HepG2 (cell line): Measurements from ENCODE around the gene YWHAB. TPM values are rescaled to one million over a fixed set of nuclear protein-coding genes. Genes with fewer than 3 reads are reported as not detected.
A peak's percentile ranks its signal among the peaks of the same experiment; 100 is the strongest.

Experiments used
- ARID3A ChIP-seq: IDR thresholded peaks from 2 replicates; pipeline ENCODE4 v1.6.1; 2012; ENCODE audit warnings: low read depth, low read length, improper control_type of control experiment
- CBFB ChIP-seq: sonication (generic); formaldehyde crosslinking; IDR thresholded peaks from 2 replicates; pipeline ENCODE4 v1.4.0; 2020; ENCODE audit warnings: missing genetic modification reagents
- CREB3 ChIP-seq: sonication (generic); formaldehyde crosslinking; IDR thresholded peaks from 2 replicates; pipeline ENCODE4 v1.5.0; 2020; ENCODE audit warnings: missing genetic modification reagents
- DR1 ChIP-seq: sonication (generic); formaldehyde crosslinking; IDR thresholded peaks from 2 replicates; pipeline ENCODE4 v1.8.0; 2021; ENCODE audit warnings: mild to moderate bottlenecking, missing genetic modification reagents, inconsistent platforms
- EZH2 ChIP-seq: conservative IDR thresholded peaks from 2 replicates; pipeline ENCODE4 v1.6.1; 2012; ENCODE audit warnings: mild to moderate bottlenecking, low read depth, low read length, moderate library complexity
- KDM5A ChIP-seq: fragments of 200-600 bp; sonication (generic); IDR thresholded peaks from 2 replicates; pipeline ENCODE4 v1.7.0; 2018; ENCODE audit warnings: antibody characterized with exemption, mild to moderate bottlenecking, low read length, borderline replicate concordance
- MTERF4 ChIP-seq: sonication (generic); formaldehyde crosslinking; IDR thresholded peaks from 2 replicates; pipeline ENCODE4 v1.8.0; 2023; ENCODE audit warnings: mild to moderate bottlenecking, missing genetic modification reagents
- NFATC3 ChIP-seq: sonication (generic); formaldehyde crosslinking; IDR thresholded peaks from 2 replicates; pipeline ENCODE4 v1.5.1; 2020; ENCODE audit warnings: mild to moderate bottlenecking, missing genetic modification reagents
- SRSF1 ChIP-seq: fragments of 200-400 bp; formaldehyde crosslinking; optimal IDR thresholded peaks from 2 replicates; pipeline ENCODE3; 2017; ENCODE audit warnings: mild to moderate bottlenecking, low read depth, low read length, moderate library complexity
- TARDBP ChIP-seq: sonication (generic); formaldehyde crosslinking; IDR thresholded peaks from 2 replicates; pipeline ENCODE4 v1.8.0; 2022; ENCODE audit warnings: mild to moderate bottlenecking, missing genetic modification reagents
- TGIF2 ChIP-seq: IDR thresholded peaks from 2 replicates; pipeline ENCODE4 v1.6.1; 2016; ENCODE audit warnings: control low read depth, missing compliant biosample characterization
- THAP7 ChIP-seq: sonication (generic); formaldehyde crosslinking; IDR thresholded peaks from 2 replicates; pipeline ENCODE4 v1.8.1; 2023; ENCODE audit warnings: mild to moderate bottlenecking, missing genetic modification reagents
- TOE1 ChIP-seq: sonication (generic); formaldehyde crosslinking; IDR thresholded peaks from 2 replicates; pipeline ENCODE4 v1.4.0; 2020; ENCODE audit warnings: mild to moderate bottlenecking, missing genetic modification reagents
- ZBTB39 ChIP-seq: sonication (generic); formaldehyde crosslinking; IDR thresholded peaks from 2 replicates; pipeline ENCODE4 v1.5.0; 2020; ENCODE audit warnings: missing genetic modification reagents
- ZNF256 ChIP-seq: sonication (generic); formaldehyde crosslinking; conservative IDR thresholded peaks from 2 replicates; pipeline ENCODE4 v1.4.0; 2020; ENCODE audit warnings: missing genetic modification reagents
- ZNF264 ChIP-seq: sonication (generic); formaldehyde crosslinking; IDR thresholded peaks from 2 replicates; pipeline ENCODE4 v1.4.0; 2020; ENCODE audit warnings: missing genetic modification reagents
- ZNF512 ChIP-seq: sonication (generic); formaldehyde crosslinking; IDR thresholded peaks from 2 replicates; pipeline ENCODE4 v1.4.0; 2020; ENCODE audit warnings: mild to moderate bottlenecking, missing genetic modification reagents
- ZNF709 ChIP-seq: sonication (generic); formaldehyde crosslinking; IDR thresholded peaks from 2 replicates; pipeline ENCODE4 v1.5.0; 2020; ENCODE audit warnings: mild to moderate bottlenecking, missing genetic modification reagents
- ZNF749 ChIP-seq: sonication (generic); formaldehyde crosslinking; IDR thresholded peaks from 2 replicates; pipeline ENCODE4 v1.8.0; 2022; ENCODE audit warnings: mild to moderate bottlenecking, missing genetic modification reagents, moderate library complexity, borderline replicate concordance
- ZSCAN20 ChIP-seq: sonication (generic); formaldehyde crosslinking; IDR thresholded peaks from 2 replicates; pipeline ENCODE4 v1.4.0; 2020; ENCODE audit warnings: missing genetic modification reagents, mild to moderate bottlenecking, borderline replicate concordance
- ZZZ3 ChIP-seq: sonication (generic); formaldehyde crosslinking; IDR thresholded peaks from 2 replicates; pipeline ENCODE4 v1.4.0; 2020; ENCODE audit warnings: missing genetic modification reagents, mild to moderate bottlenecking, borderline replicate concordance
- polyA plus RNA-seq, 8 experiments: library from polyadenylated mRNA; depleted of rRNA in 3 of 8; stranded (reverse) in 7 of 8; unstranded in 1 of 8; fragments of >200 nt; fragmentation: Illumina TruSeq in 4 of 8; extraction: Trizol in 4 of 8; gene quantifications; 2 replicates each; pipeline versions ENCODE4 v1.2.1 to v1.2.3, GENCODE V29; 2011 to 2016; ENCODE audit warnings: low read depth in 4 of 8, missing spikeins in 1 of 8, mixed read lengths in 1 of 8; ENCODE audit not compliant: insufficient read depth in 1 of 8
- total RNA-seq, 5 experiments: library from RNA; depleted of rRNA; stranded (reverse); fragments of >200 nt; fragmentation: Illumina TruSeq; extraction: Trizol; gene quantifications; 2 replicates each; pipeline ENCODE4 v1.2.3, GENCODE V29; 2016; ENCODE audit warnings: low read depth in 1 of 5

Gene YWHAB
- total and polyA plus RNA-seq, 2 of the 13 experiments (the other 11 are each of a cell fraction or from before 2014, with no cell fraction given), result 77.2 to 121 TPM

GRCh38 chr20:44911264-44911921 lies 25.9 kb downstream of the YWHAB start (continued):
- TF ChIP-seq DR1 (CRISPR knock-in tag) (no peak), ZNF256 (CRISPR knock-in tag) (0 out of 2 replicates have a peak, but pooled peaks have one; percentile 28), EZH2 (no peak), ZBTB39 (no peak), TOE1 (no peak), ZNF749 (CRISPR knock-in tag) (no peak; the same call in 1 of the 2 replicates), KDM5A (0 out of 2 replicates have a peak, but pooled peaks have one; percentile 64), ZNF264 (peak; percentile 92), THAP7 (no peak), CBFB (no peak), ZNF709 (CRISPR knock-in tag) (0 out of 2 replicates have a peak, but pooled peaks have one; percentile 16), ZZZ3 (CRISPR knock-in tag) (0 out of 2 replicates have a peak, but pooled peaks have one; percentile 46), SRSF1 (peak; percentile 67), TARDBP (CRISPR knock-in tag) (peak; percentile 74), NFATC3 (CRISPR knock-in tag) (0 out of 2 replicates have a peak, but pooled peaks have one; percentile 68), ZNF512 (no peak), ZSCAN20 (0 out of 2 replicates have a peak, but pooled peaks have one; percentile 66), CREB3 (peak; percentile 42; the same call in 1 of the 2 replicates), MTERF4 (CRISPR knock-in tag) (no peak), TGIF2 (CRISPR knock-in tag) (peak; percentile 56; the same call in 1 of the 2 replicates), ARID3A (no peak)
